ENCODE results near the gene PTDSS2.

The PTDSS2 gene

GRCh38 chr11:418343-419247 is 31.5 kb upstream of the PTDSS2 start:
- POLR2A ChIA-PET = no interaction called here
- no peak for DNase-seq
- CTCF ChIA-PET = interaction anchor here (0.7 kb wide), 1 partner anchor 31 kb away, joined by 4 read pairs; no protein-coding TSS in a partner anchor

GRCh38 chr11:419248-420005 is 30.7 kb upstream of the PTDSS2 start:
- Histone ChIP-seq H3K9me3 (ENCODE audit: control extremely low read depth in 1 of 5, control insufficient read depth in 4 of 5, insufficient read depth in 2 of 5, low read depth in 1 of 5, low read length in 4 of 5) (no peaks in the 10 kb centered on the region), H3K27ac (ENCODE audit: insufficient read depth in 1 of 2, low read depth in 1 of 2, low read length in 2 of 2, poor library complexity in 1 of 2, severe bottlenecking in 2 of 2) (no peak overlapping the region), H3K4me3 (ENCODE audit: control insufficient read depth in 1 of 7, extremely low read depth in 1 of 7, insufficient read depth in 4 of 7, low read depth in 2 of 7, low read length in 6 of 7) (no peak overlapping the region), H3K36me3 (ENCODE audit: control insufficient read depth in 4 of 4, insufficient read depth in 4 of 4, low read length in 3 of 4) (no peaks in the 10 kb centered on the region), H3K27me3 (replicated peaks in 2 of 5; ENCODE audit: control insufficient read depth in 4 of 5, insufficient read depth in 5 of 5, low read length in 4 of 5) (peaks cover 0 to 2% (median 0%) of the 10 kb centered on the region in 5 experiments), H3K4me1 (ENCODE audit: control extremely low read depth in 1 of 4, control insufficient read depth in 4 of 4, insufficient read depth in 4 of 4, low read length in 3 of 4) (peaks cover 5 to 34% (median 31%) of the 10 kb centered on the region in 4 experiments)
- 91% methylated on average over 16 of the region's 20 CpGs for WGBS (ENCODE audit: insufficient coverage)
- ChIA-PET POLR2A (no interaction called here), CTCF (interaction anchor here (0.7 kb wide), 1 partner anchor 30 kb away, joined by 4 read pairs; no protein-coding TSS in a partner anchor)
- DNase-seq = no peak

More at GRCh38 chr11:418343-419247, 31.5 kb upstream of the PTDSS2 start:
- WGBS (ENCODE audit: insufficient coverage) = 99% methylated on average over 26 of the region's 30 CpGs
- Histone ChIP-seq H3K4me1 (ENCODE audit: control extremely low read depth in 1 of 4, control insufficient read depth in 4 of 4, insufficient read depth in 4 of 4, low read length in 3 of 4) (peaks cover 5 to 41% (median 38%) of the 10 kb centered on the region in 4 experiments), H3K4me3 (ENCODE audit: control insufficient read depth in 1 of 7, extremely low read depth in 1 of 7, insufficient read depth in 4 of 7, low read depth in 2 of 7, low read length in 6 of 7) (no peak overlapping the region), H3K27me3 (replicated peaks in 2 of 5; ENCODE audit: control insufficient read depth in 4 of 5, insufficient read depth in 5 of 5, low read length in 4 of 5) (no peaks in the 10 kb centered on the region), H3K36me3 (ENCODE audit: control insufficient read depth in 4 of 4, insufficient read depth in 4 of 4, low read length in 3 of 4) (no peaks in the 10 kb centered on the region), H3K27ac (ENCODE audit: insufficient read depth in 1 of 2, low read depth in 1 of 2, low read length in 2 of 2, poor library complexity in 1 of 2, severe bottlenecking in 2 of 2) (no peak overlapping the region), H3K9me3 (ENCODE audit: control extremely low read depth in 1 of 5, control insufficient read depth in 4 of 5, insufficient read depth in 2 of 5, low read depth in 1 of 5, low read length in 4 of 5) (no peaks in the 10 kb centered on the region)

- no peaks in the 10 kb centered on the region for H3K36me3 ChIP-seq (ENCODE audit: control insufficient read depth in 4 of 4, insufficient read depth in 4 of 4, low read length in 3 of 4)
- H3K9me3 ChIP-seq (ENCODE audit: control extremely low read depth in 1 of 5, control insufficient read depth in 4 of 5, insufficient read depth in 2 of 5, low read depth in 1 of 5, low read length in 4 of 5) = peaks cover 0 to 2% (median 0%) of the 10 kb centered on the region in 5 experiments
- H3K4me1 ChIP-seq (ENCODE audit: control extremely low read depth in 1 of 4, control insufficient read depth in 4 of 4, insufficient read depth in 4 of 4, low read length in 3 of 4) = peaks cover 5 to 25% (median 24%) of the 10 kb centered on the region in 4 experiments
- no peak overlapping the region for H3K4me3 ChIP-seq (ENCODE audit: control insufficient read depth in 1 of 7, extremely low read depth in 1 of 7, insufficient read depth in 4 of 7, low read depth in 2 of 7, low read length in 6 of 7)
- CTCF ChIA-PET = no interaction called here
- WGBS (ENCODE audit: insufficient coverage) = 88% methylated on average over 58 of the region's 71 CpGs
- POLR2A ChIA-PET = no interaction called here
- no peak overlapping the region for H3K27ac ChIP-seq (ENCODE audit: insufficient read depth in 1 of 2, low read depth in 1 of 2, low read length in 2 of 2, poor library complexity in 1 of 2, severe bottlenecking in 2 of 2)
- H3K27me3 ChIP-seq (replicated peaks in 2 of 5; ENCODE audit: control insufficient read depth in 4 of 5, insufficient read depth in 5 of 5, low read length in 4 of 5) = peaks cover 0 to 3% (median 2%) of the 10 kb centered on the region in 5 experiments
- no peak for DNase-seq
Measured at GRCh38 chr11:420054-420910, 29.8 kb upstream of the PTDSS2 start.

GRCh38 chr11:420911-421321 is 29.2 kb upstream of the PTDSS2 start:
- Histone ChIP-seq H3K9me3 (ENCODE audit: control extremely low read depth in 1 of 5, control insufficient read depth in 4 of 5, insufficient read depth in 2 of 5, low read depth in 1 of 5, low read length in 4 of 5) (peaks cover 0 to 2% (median 0%) of the 10 kb centered on the region in 5 experiments), H3K27ac (ENCODE audit: insufficient read depth in 1 of 2, low read depth in 1 of 2, low read length in 2 of 2, poor library complexity in 1 of 2, severe bottlenecking in 2 of 2) (no peak overlapping the region), H3K4me1 (ENCODE audit: control extremely low read depth in 1 of 4, control insufficient read depth in 4 of 4, insufficient read depth in 4 of 4, low read length in 3 of 4) (peaks cover 0 to 19% (median 18%) of the 10 kb centered on the region in 4 experiments), H3K4me3 (ENCODE audit: control insufficient read depth in 1 of 7, extremely low read depth in 1 of 7, insufficient read depth in 4 of 7, low read depth in 2 of 7, low read length in 6 of 7) (no peak overlapping the region), H3K36me3 (ENCODE audit: control insufficient read depth in 4 of 4, insufficient read depth in 4 of 4, low read length in 3 of 4) (no peaks in the 10 kb centered on the region), H3K27me3 (replicated peaks in 2 of 5; ENCODE audit: control insufficient read depth in 4 of 5, insufficient read depth in 5 of 5, low read length in 4 of 5) (peaks cover 0 to 3% (median 2%) of the 10 kb centered on the region in 5 experiments)
- DNase-seq = no peak
- 91% methylated on average over 17 of the region's 21 CpGs for WGBS (ENCODE audit: insufficient coverage)
- ChIA-PET POLR2A (no interaction called here), CTCF (no interaction called here)

- Histone ChIP-seq H3K9me3 (ENCODE audit: control extremely low read depth in 1 of 5, control insufficient read depth in 4 of 5, insufficient read depth in 2 of 5, low read depth in 1 of 5, low read length in 4 of 5) (peaks cover 0 to 2% (median 0%) of the 10 kb centered on the region in 5 experiments), H3K4me3 (ENCODE audit: control insufficient read depth in 1 of 7, extremely low read depth in 1 of 7, insufficient read depth in 4 of 7, low read depth in 2 of 7, low read length in 6 of 7) (no peak overlapping the region), H3K4me1 (ENCODE audit: control extremely low read depth in 1 of 4, control insufficient read depth in 4 of 4, insufficient read depth in 4 of 4, low read length in 3 of 4) (peaks cover 0 to 6% (median 5%) of the 10 kb centered on the region in 4 experiments), H3K27me3 (replicated peaks in 2 of 5; ENCODE audit: control insufficient read depth in 4 of 5, insufficient read depth in 5 of 5, low read length in 4 of 5) (peaks cover 0 to 3% (median 2%) of the 10 kb centered on the region in 5 experiments), H3K36me3 (ENCODE audit: control insufficient read depth in 4 of 4, insufficient read depth in 4 of 4, low read length in 3 of 4) (no peaks in the 10 kb centered on the region), H3K27ac (ENCODE audit: insufficient read depth in 1 of 2, low read depth in 1 of 2, low read length in 2 of 2, poor library complexity in 1 of 2, severe bottlenecking in 2 of 2) (no peak overlapping the region)
- 90% methylated on average over 10 of the region's 10 CpGs for WGBS (ENCODE audit: insufficient coverage)
- CTCF ChIA-PET = interaction anchor here (0.6 kb wide), 1 partner anchor 11 kb away, joined by 3 read pairs; no protein-coding TSS in a partner anchor
- DNase-seq = no peak
- POLR2A ChIA-PET = no interaction called here
Measured at GRCh38 chr11:422249-422656, 27.8 kb upstream of the PTDSS2 start.

- DNase-seq = no peak
- Histone ChIP-seq H3K9me3 (ENCODE audit: control extremely low read depth in 1 of 5, control insufficient read depth in 4 of 5, insufficient read depth in 2 of 5, low read depth in 1 of 5, low read length in 4 of 5) (peaks cover 0 to 2% (median 0%) of the 10 kb centered on the region in 5 experiments), H3K27me3 (replicated peaks in 2 of 5; ENCODE audit: control insufficient read depth in 4 of 5, insufficient read depth in 5 of 5, low read length in 4 of 5) (peaks cover 0 to 3% (median 2%) of the 10 kb centered on the region in 5 experiments), H3K27ac (ENCODE audit: insufficient read depth in 1 of 2, low read depth in 1 of 2, low read length in 2 of 2, poor library complexity in 1 of 2, severe bottlenecking in 2 of 2) (no peak overlapping the region), H3K4me3 (ENCODE audit: control insufficient read depth in 1 of 7, extremely low read depth in 1 of 7, insufficient read depth in 4 of 7, low read depth in 2 of 7, low read length in 6 of 7) (no peak overlapping the region), H3K4me1 (ENCODE audit: control extremely low read depth in 1 of 4, control insufficient read depth in 4 of 4, insufficient read depth in 4 of 4, low read length in 3 of 4) (no peaks in the 10 kb centered on the region), H3K36me3 (ENCODE audit: control insufficient read depth in 4 of 4, insufficient read depth in 4 of 4, low read length in 3 of 4) (no peaks in the 10 kb centered on the region)
- POLR2A ChIA-PET = no interaction called here
- 100% methylated on average over 3 of the region's 4 CpGs for WGBS (ENCODE audit: insufficient coverage)
- CTCF ChIA-PET = interaction anchor here (1.5 kb wide), 1 partner anchor 9 kb away, joined by 4 read pairs; the partner anchor contains the start of gene SIGIRR
Measured at GRCh38 chr11:424232-424631, 25.8 kb upstream of the PTDSS2 start.
